HUES6 (cell line): ENCODE measurements around the gene GLP1R.

Experiments used
- H3K27ac ChIP-seq: 2 replicates; pipeline ENCODE4 v1.7.0; 2013; ENCODE audit warnings: low read depth, mild to moderate bottlenecking, low read length, inconsistent platforms
- H3K27me3 ChIP-seq: 2 replicates; pipeline ENCODE4 v1.6.1; 2013; ENCODE audit warnings: low read length; ENCODE audit not compliant: control insufficient read depth, insufficient read depth
- H3K36me3 ChIP-seq: 2 replicates; pipeline ENCODE4 v1.6.1; 2013; ENCODE audit warnings: low read length; ENCODE audit not compliant: control insufficient read depth, insufficient read depth
- H3K4me1 ChIP-seq: 2 replicates; pipeline ENCODE4 v1.6.1; 2013; ENCODE audit warnings: low read length; ENCODE audit not compliant: control insufficient read depth, insufficient read depth
- H3K4me3 ChIP-seq: 2 replicates; pipeline ENCODE4 v1.5.1; 2013; ENCODE audit warnings: low read depth, low read length
- H3K9ac ChIP-seq: one replicate; pipeline ENCODE4 v1.6.1; 2013; ENCODE audit warnings: mild to moderate bottlenecking, low read length
- H3K9me3 ChIP-seq: 2 replicates; pipeline ENCODE4 v1.6.1; 2013; ENCODE audit warnings: low read depth, low read length; ENCODE audit not compliant: control insufficient read depth, insufficient read depth

The GLP1R gene

GRCh38 chr6:39063526-39063925, 14.9 kb downstream of the GLP1R start:
- Histone ChIP-seq H3K36me3 (no peaks in the 10 kb centered on the region; the same call in 1 of the 2 replicates), H3K27me3 (no peaks in the 10 kb centered on the region), H3K4me3 (no peak overlapping the region), H3K4me1 (no peaks in the 10 kb centered on the region; the same call in 1 of the 2 replicates), H3K9me3 (no peaks in the 10 kb centered on the region), H3K27ac (no peak overlapping the region), H3K9ac (no peak overlapping the region)

- no peak overlapping the region for H3K4me3 ChIP-seq
- H3K9ac ChIP-seq, result no peak overlapping the region
- H3K27ac ChIP-seq, result no peak overlapping the region
- H3K36me3 ChIP-seq, result no peaks in the 10 kb centered on the region
- H3K9me3 ChIP-seq, result 0 out of 2 replicates have a peak, but pooled peaks cover 6% of the 10 kb centered on the region
- no peaks in the 10 kb centered on the region; the same call in 1 of the 2 replicates for H3K4me1 ChIP-seq
- no peaks in the 10 kb centered on the region for H3K27me3 ChIP-seq
These were observed 17.0 kb downstream of the GLP1R start for GRCh38 chr6:39065561-39065960.

GRCh38 chr6:39068391-39068790, 19.8 kb downstream of the GLP1R start:
- Histone ChIP-seq H3K4me1 (peaks cover 5% of the 10 kb centered on the region; the same call in 1 of the 2 replicates), H3K4me3 (no peak overlapping the region), H3K9ac (no peak overlapping the region), H3K9me3 (0 out of 2 replicates have a peak, but pooled peaks cover 6% of the 10 kb centered on the region), H3K36me3 (no peaks in the 10 kb centered on the region), H3K27me3 (no peaks in the 10 kb centered on the region), H3K27ac (no peak overlapping the region)

GRCh38 chr6:39072830-39073229, 24.2 kb downstream of the GLP1R start:
- Histone ChIP-seq H3K4me1 (peaks cover 8% of the 10 kb centered on the region; the same call in 1 of the 2 replicates), H3K27ac (no peak overlapping the region), H3K9me3 (0 out of 2 replicates have a peak, but pooled peaks cover 6% of the 10 kb centered on the region), H3K27me3 (no peaks in the 10 kb centered on the region), H3K4me3 (no peak overlapping the region), H3K9ac (no peak overlapping the region), H3K36me3 (no peaks in the 10 kb centered on the region)

GRCh38 chr6:39073471-39074355, 25.1 kb downstream of the GLP1R start:
- H3K9me3 ChIP-seq, result 0 out of 2 replicates have a peak, but pooled peaks cover 6% of the 10 kb centered on the region
- no peak overlapping the region for H3K4me3 ChIP-seq
- no peak overlapping the region for H3K27ac ChIP-seq
- H3K36me3 ChIP-seq, result no peaks in the 10 kb centered on the region
- peaks cover 8% of the 10 kb centered on the region; the same call in 1 of the 2 replicates for H3K4me1 ChIP-seq
- no peaks in the 10 kb centered on the region for H3K27me3 ChIP-seq
- H3K9ac ChIP-seq, result no peak overlapping the region

- H3K4me3 ChIP-seq, result no peak overlapping the region
- peaks cover 8% of the 10 kb centered on the region; the same call in 1 of the 2 replicates for H3K4me1 ChIP-seq
- 0 out of 2 replicates have a peak, but pooled peaks cover 6% of the 10 kb centered on the region for H3K9me3 ChIP-seq
- no peaks in the 10 kb centered on the region for H3K36me3 ChIP-seq
- H3K27me3 ChIP-seq, result no peaks in the 10 kb centered on the region
- no peak overlapping the region for H3K9ac ChIP-seq
- H3K27ac ChIP-seq, result no peak overlapping the region
These were observed 25.9 kb downstream of the GLP1R start for GRCh38 chr6:39074486-39074885.

- no peaks in the 10 kb centered on the region for H3K9me3 ChIP-seq
- no peak overlapping the region for H3K9ac ChIP-seq
- H3K4me3 ChIP-seq, result no peak overlapping the region
- H3K36me3 ChIP-seq, result no peaks in the 10 kb centered on the region
- no peaks in the 10 kb centered on the region for H3K27me3 ChIP-seq
- no peak overlapping the region for H3K27ac ChIP-seq
- H3K4me1 ChIP-seq, result peaks cover 8% of the 10 kb centered on the region; the same call in 1 of the 2 replicates
These were observed 26.6 kb downstream of the GLP1R start for GRCh38 chr6:39075010-39075686.

- Histone ChIP-seq H3K27me3 (no peaks in the 10 kb centered on the region), H3K9me3 (no peaks in the 10 kb centered on the region), H3K4me3 (no peak overlapping the region), H3K4me1 (peaks cover 8% of the 10 kb centered on the region; the same call in 1 of the 2 replicates), H3K9ac (no peak overlapping the region), H3K36me3 (no peaks in the 10 kb centered on the region), H3K27ac (no peak overlapping the region)
These were observed 27.4 kb downstream of the GLP1R start for GRCh38 chr6:39075807-39076622.

GRCh38 chr6:39076623-39077535, 28.3 kb downstream of the GLP1R start:
- H3K27ac ChIP-seq, result no peak overlapping the region
- H3K4me1 ChIP-seq, result peaks cover 8% of the 10 kb centered on the region; the same call in 1 of the 2 replicates
- no peaks in the 10 kb centered on the region for H3K36me3 ChIP-seq
- no peaks in the 10 kb centered on the region for H3K27me3 ChIP-seq
- H3K4me3 ChIP-seq, result no peak overlapping the region
- H3K9ac ChIP-seq, result no peak overlapping the region
- H3K9me3 ChIP-seq, result no peaks in the 10 kb centered on the region
